H7 (cell line): ENCODE results near the gene PIPOX. TPM values are rescaled to one million over a fixed set of nuclear protein-coding genes. Genes with fewer than 3 reads are reported as not detected.

Source experiments
- DNase-seq: peaks from one replicate; pipeline ENCODE4 v3.0.0; 2012
- H3K27me3 ChIP-seq: 2 replicates; pipeline ENCODE4 v1.6.0; 2011; ENCODE audit warnings: mild to moderate bottlenecking, low read length; ENCODE audit not compliant: control insufficient read depth, insufficient read depth
- H3K36me3 ChIP-seq: replicated peaks from 2 replicates; pipeline ENCODE4 v1.5.1; 2011; ENCODE audit warnings: low read length; ENCODE audit not compliant: control insufficient read depth, insufficient read depth
- H3K4me3 ChIP-seq: 2 replicates; pipeline ENCODE4 v1.5.1; 2011; ENCODE audit warnings: low read depth, mild to moderate bottlenecking, control low read depth, low read length, moderate library complexity; ENCODE audit not compliant: insufficient read depth
- total RNA-seq: library from RNA; depleted of rRNA; stranded (reverse); fragments of >200 nt; shearing (Covaris generic); gene quantifications from 2 replicates; pipeline ENCODE4 v1.2.3, GENCODE V29; 2014; rRNA removed

Gene PIPOX
- total RNA-seq = 17.4 and 26.4 TPM in 2 replicates

GRCh38 chr17:29042679-29043538, at the start of gene PIPOX:
Gene PIPOX (plus strand): TSS chr17:29043141. CDS start chr17:29043226, 85 bp downstream.
- peak; percentile 83 for DNase-seq
- H3K4me3 ChIP-seq = no peak within 1 kb of the TSS
- H3K36me3 ChIP-seq = peaks cover 2% of the 10 kb centered on the region
- no peaks in the 10 kb centered on the region for H3K27me3 ChIP-seq

- no peaks in the 10 kb centered on the region for H3K27me3 ChIP-seq
- no peak overlapping the region for H3K4me3 ChIP-seq
- H3K36me3 ChIP-seq = no peaks in the 10 kb centered on the region
- no peak for DNase-seq
These were observed 49.1 kb upstream of the PIPOX start for GRCh38 chr17:28993645-28994426.

GRCh38 chr17:28996554-28997096, 46.3 kb upstream of the PIPOX start:
- H3K4me3 ChIP-seq = no peak overlapping the region
- no peaks in the 10 kb centered on the region for H3K27me3 ChIP-seq
- no peaks in the 10 kb centered on the region for H3K36me3 ChIP-seq
- DNase-seq = peak; percentile 62

- Histone ChIP-seq H3K27me3 (no peaks in the 10 kb centered on the region), H3K36me3 (no peaks in the 10 kb centered on the region), H3K4me3 (no peak overlapping the region)
- no peak for DNase-seq
These were observed 45.1 kb upstream of the PIPOX start for GRCh38 chr17:28997806-28998205.

- DNase-seq = peak; percentile 43
- peaks cover 4% of the 10 kb centered on the region for H3K27me3 ChIP-seq
- no peaks in the 10 kb centered on the region for H3K36me3 ChIP-seq
- no peak overlapping the region for H3K4me3 ChIP-seq
These were observed 43.7 kb upstream of the PIPOX start for GRCh38 chr17:28999206-28999605.

- H3K36me3 ChIP-seq = no peaks in the 10 kb centered on the region
- no peak for DNase-seq
- peaks cover 18% of the 10 kb centered on the region for H3K27me3 ChIP-seq
- H3K4me3 ChIP-seq = no peak overlapping the region
These were observed 42.0 kb upstream of the PIPOX start for GRCh38 chr17:29000973-29001372.

- Histone ChIP-seq H3K4me3 (no peak overlapping the region), H3K27me3 (peaks cover 25% of the 10 kb centered on the region), H3K36me3 (no peaks in the 10 kb centered on the region)
- no peak for DNase-seq
These were observed 40.1 kb upstream of the PIPOX start for GRCh38 chr17:29002811-29003210.

- Histone ChIP-seq H3K36me3 (no peaks in the 10 kb centered on the region), H3K27me3 (peaks cover 25% of the 10 kb centered on the region), H3K4me3 (no peak overlapping the region)
- peak; percentile 59 for DNase-seq
These were observed 39.7 kb upstream of the PIPOX start for GRCh38 chr17:29003289-29003688.

GRCh38 chr17:29004081-29004692, 38.8 kb upstream of the PIPOX start:
- no peaks in the 10 kb centered on the region for H3K36me3 ChIP-seq
- H3K4me3 ChIP-seq = no peak overlapping the region
- DNase-seq = peak; percentile 70
- H3K27me3 ChIP-seq = peaks cover 25% of the 10 kb centered on the region

- peak within 1 kb of the TSS; percentile 16 for H3K4me3 ChIP-seq
- peak; percentile 97 for DNase-seq
- no peaks in the 10 kb centered on the region for H3K36me3 ChIP-seq
- H3K27me3 ChIP-seq = peaks cover 25% of the 10 kb centered on the region
These were observed 36.9 kb upstream of the PIPOX start, which contains the start of gene SEZ6 for GRCh38 chr17:29005936-29006511. Gene SEZ6 (minus strand): TSS chr17:29006033. CDS start chr17:29005869, 164 bp downstream.

- DNase-seq = no peak
- H3K4me3 ChIP-seq = no peak overlapping the region
- H3K27me3 ChIP-seq = peaks cover 25% of the 10 kb centered on the region
- no peaks in the 10 kb centered on the region for H3K36me3 ChIP-seq
These were observed 35.5 kb upstream of the PIPOX start for GRCh38 chr17:29007456-29007855.

GRCh38 chr17:29007860-29008455, 35.0 kb upstream of the PIPOX start:
- DNase-seq = peak; percentile 71
- Histone ChIP-seq H3K4me3 (no peak overlapping the region), H3K27me3 (peaks cover 25% of the 10 kb centered on the region), H3K36me3 (no peaks in the 10 kb centered on the region)

- Histone ChIP-seq H3K4me3 (no peak overlapping the region), H3K36me3 (no peaks in the 10 kb centered on the region), H3K27me3 (peaks cover 25% of the 10 kb centered on the region)
- DNase-seq = no peak
These were observed 34.4 kb upstream of the PIPOX start for GRCh38 chr17:29008591-29008990.

- H3K36me3 ChIP-seq = no peaks in the 10 kb centered on the region
- peak; percentile 54 for DNase-seq
- H3K27me3 ChIP-seq = peaks cover 12% of the 10 kb centered on the region
- no peak overlapping the region for H3K4me3 ChIP-seq
These were observed 32.8 kb upstream of the PIPOX start for GRCh38 chr17:29010129-29010528.
